ENCODE measurements around the gene DEPP1.

DEPP1 gene

GRCh38 chr10:44955413-44956070 is 23.1 kb downstream of the DEPP1 start:
- no peak for DNase-seq (ENCODE audit: low read depth in 2 of 2, low spot score in 1 of 2)

DNA sequence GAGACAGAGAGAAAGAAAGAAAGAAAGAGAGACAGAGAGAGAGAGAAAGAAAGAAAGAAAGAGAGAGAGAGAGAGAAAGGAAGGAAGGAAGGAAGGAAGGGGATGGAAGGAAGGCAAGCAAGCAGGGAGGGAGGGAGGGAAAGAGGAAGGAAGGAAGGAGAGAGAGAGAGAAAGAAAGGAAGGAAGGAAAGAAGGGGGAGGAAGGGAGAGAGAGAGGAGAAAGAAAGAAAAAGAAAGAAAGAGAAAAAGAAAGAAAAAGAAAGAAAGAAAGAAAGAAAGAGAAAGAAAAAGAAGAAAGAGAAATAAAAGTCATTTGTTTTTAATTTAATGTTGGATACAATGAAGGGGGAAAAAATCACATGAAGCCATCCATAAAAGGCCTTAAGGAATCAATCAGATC is 23.6 kb downstream of the DEPP1 start:
- DNase-seq (ENCODE audit: low read depth in 2 of 2, low spot score in 1 of 2), result no peak

DNA sequence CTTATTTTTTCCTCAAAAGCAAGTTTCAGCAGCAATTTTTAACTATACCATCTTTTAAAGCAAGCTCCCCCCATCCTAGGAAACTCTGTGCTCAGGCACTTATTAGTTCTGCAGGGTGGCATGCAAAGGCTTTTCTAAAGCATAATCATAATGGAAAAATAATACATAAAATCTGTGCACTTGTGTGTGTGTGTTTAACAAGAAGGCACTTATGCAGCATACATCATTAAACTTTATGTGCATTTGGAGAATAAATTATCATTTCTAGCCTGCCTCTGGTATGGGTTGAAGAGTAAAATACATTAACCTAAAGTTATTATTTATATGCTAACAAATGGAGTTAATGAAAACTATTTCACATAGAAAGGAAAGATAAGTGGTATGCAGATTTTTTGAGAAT is 24.6 kb downstream of the DEPP1 start:
- no peak for DNase-seq (ENCODE audit: low read depth in 2 of 2, low spot score in 1 of 2)

GRCh38 chr10:44952779-44953231 is 25.8 kb downstream of the DEPP1 start:
- no peak for DNase-seq (ENCODE audit: low read depth in 2 of 2, low spot score in 1 of 2)

DNA sequence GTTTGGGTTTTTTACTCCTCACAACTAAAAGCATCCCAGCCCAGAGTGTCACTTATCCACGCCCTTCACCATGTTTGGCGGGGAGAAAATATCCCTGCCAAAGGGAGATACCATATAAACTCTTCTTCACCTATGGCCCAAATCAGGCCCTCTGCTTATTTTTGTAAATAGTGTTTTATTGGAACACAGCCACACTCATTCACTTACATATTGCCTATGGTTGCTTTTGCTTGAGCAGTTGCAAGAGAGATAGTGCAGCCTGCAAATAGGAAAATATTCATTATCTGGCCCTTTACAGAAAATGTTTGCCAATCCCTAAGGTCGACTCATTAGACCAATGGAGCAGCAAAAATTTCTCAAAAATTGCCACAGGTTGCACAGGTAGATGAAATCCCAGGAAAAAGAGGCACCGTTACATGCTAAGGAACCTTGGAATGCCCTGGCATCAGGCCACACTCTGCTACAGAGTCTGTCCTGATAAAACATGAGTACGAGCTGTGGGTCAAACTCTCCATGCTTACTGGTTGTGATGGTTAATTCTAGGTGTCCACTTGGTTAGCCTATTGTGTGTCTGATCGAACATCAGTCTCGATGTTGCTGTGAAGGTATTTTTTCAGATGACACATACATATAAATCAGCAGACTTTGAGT is 26.9 kb downstream of the DEPP1 start:
- DNase-seq (ENCODE audit: low read depth in 2 of 2, low spot score in 1 of 2), result no peak

DNA sequence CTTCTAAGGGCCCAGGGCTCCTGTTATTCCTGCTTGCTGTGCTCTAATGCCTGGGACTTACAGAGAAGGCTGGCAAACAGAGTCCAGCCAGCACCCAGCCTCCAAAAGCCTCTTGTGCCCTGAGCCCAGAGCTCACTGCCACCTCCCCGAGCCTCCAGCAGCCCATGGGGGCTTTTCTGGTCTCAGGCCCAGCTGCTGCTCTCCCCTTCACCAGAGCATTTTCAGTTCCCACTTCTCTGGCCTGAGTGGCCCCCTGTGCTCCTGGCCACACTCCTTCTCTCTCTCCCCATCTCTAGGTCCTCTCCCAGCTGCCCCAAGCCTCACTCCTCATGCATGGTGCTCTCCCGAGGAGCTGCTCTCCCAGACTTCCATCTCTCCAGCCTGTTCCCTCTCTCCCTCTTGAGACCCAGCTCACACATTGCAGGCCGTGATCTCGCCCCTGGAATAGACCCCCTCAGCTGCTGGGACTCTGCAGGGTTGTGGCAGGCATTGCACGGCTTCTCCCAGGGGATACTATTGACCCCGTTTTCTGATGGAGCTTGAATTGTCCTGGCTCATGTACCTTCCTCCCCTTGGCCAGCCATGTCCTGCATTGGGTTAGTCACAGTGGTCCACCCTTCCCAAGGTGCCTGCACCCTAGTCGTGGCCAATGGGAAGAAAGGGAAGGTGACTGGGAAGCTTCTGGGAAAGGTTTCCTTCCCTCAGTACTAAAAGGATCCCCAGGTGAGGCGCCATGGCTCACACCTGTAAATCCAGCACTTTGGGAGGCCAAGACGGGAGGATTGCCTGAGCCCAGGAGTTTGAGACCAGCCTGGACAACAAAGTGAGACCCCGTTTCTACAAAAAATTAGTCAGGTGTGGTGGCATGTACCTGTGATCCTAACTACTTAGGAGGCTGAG is 28.0 kb downstream of the DEPP1 start:
- no peak for DNase-seq (ENCODE audit: low read depth in 2 of 2, low spot score in 1 of 2)

- DNase-seq (ENCODE audit: low read depth in 2 of 2, low spot score in 1 of 2), result no peak
Measured at GRCh38 chr10:44949915-44950314, 28.7 kb downstream of the DEPP1 start.

GRCh38 chr10:44949127-44949802 is 29.3 kb downstream of the DEPP1 start:
- DNase-seq (ENCODE audit: low read depth in 2 of 2, low spot score in 1 of 2), result no peak

DNA sequence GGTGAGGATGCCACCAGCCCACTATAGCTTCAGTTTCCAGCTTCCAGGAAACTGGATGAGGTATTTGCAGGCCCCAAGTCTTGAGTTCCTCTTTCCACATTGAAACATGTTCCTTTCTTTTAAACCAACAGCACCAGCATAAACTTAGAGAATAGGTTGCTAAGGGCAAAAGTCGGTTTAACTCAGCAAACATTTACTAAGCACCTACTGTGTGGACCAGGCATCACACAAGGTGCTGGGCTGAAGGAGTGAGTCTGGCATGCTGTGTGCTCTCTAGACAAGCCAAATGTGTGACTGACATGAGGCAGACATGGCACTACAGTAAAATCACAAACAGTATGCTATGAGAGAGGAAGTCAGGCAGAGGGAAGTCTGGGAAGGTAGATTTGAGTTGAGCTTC is 30.0 kb downstream of the DEPP1 start:
- no peak for DNase-seq (ENCODE audit: low read depth in 2 of 2, low spot score in 1 of 2)

DNA sequence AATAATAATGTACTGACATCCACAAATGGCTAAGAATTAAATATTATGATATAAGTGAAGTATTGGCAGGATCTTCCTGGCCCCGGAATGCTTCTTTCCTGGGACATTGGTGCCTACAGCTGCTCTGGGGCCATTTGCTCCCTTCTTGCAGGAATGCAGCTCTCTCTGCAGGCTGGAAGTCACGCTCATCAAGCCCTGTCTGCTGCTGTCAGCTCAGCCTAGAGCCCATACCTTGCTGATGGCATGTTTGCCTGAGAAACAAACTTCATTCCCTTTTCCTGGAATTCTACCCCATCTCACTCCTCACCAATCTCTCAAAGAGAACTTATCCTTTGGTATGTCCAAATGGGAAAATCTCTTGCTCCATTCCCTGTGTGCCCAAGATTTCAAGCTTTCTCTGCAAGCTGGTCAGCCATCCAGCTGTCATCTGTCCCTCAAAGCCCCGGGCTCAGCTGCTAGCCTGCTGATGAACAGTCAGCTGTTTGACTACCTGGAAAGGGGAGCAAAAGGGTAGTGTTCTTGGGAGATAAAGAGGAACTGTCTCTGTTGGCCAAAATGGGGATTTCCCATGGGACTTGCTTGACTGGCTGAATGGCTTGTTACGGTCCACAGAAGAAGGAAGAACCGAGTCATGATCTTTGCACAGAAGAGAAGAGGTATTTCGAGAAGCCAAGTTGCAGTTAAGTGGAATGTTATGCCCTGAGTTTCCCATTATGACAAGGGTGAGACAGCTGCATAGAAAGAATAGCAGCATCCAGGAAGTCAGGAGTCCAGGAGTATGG is 31.0 kb downstream of the DEPP1 start:
- no peak for DNase-seq (ENCODE audit: low read depth in 2 of 2, low spot score in 1 of 2)

GRCh38 chr10:44946205-44946604 is 32.4 kb downstream of the DEPP1 start:
- DNase-seq (ENCODE audit: low read depth in 2 of 2, low spot score in 1 of 2), result no peak

- no peak for DNase-seq (ENCODE audit: low read depth in 2 of 2, low spot score in 1 of 2)
Measured at GRCh38 chr10:44944354-44944753, 34.3 kb downstream of the DEPP1 start.

DNA sequence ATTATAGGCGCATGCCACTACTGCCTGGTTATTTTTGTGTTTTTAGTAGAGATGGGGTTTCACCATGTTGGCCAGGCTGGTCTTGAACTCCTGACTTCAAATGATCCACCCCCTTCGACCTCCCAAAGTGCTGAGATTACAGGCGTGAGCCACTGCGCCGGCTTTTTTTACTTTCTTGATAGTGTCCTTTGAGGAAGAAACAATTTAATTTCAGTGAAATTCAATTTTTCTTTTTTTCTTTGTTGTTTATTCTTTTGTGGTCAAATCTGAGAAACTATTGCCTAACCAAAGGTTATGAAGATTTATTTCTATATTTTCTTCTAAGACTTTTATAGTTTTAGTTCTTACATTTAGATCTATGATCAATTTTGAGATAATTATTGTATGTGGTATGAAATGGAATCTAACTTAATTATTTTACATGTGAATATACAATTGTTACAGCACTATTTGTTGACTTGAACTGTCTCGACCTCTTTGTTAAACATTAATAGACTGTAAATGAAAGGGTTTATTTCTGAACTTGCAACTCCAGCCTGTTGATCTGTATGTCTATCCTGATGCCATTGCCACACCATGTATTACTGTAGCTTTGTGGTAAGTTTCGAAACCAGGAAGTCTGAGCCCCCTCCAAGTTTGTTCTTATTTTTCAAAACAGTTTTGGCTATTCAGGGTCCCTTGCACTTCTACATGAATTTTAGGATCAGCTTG is 38.8 kb downstream of the DEPP1 start:
- DNase-seq (ENCODE audit: low read depth in 2 of 2, low spot score in 1 of 2), result no peak

- DNase-seq (ENCODE audit: low read depth in 2 of 2, low spot score in 1 of 2), result no peak
Measured at GRCh38 chr10:44938956-44939355, 39.7 kb downstream of the DEPP1 start.

DNA sequence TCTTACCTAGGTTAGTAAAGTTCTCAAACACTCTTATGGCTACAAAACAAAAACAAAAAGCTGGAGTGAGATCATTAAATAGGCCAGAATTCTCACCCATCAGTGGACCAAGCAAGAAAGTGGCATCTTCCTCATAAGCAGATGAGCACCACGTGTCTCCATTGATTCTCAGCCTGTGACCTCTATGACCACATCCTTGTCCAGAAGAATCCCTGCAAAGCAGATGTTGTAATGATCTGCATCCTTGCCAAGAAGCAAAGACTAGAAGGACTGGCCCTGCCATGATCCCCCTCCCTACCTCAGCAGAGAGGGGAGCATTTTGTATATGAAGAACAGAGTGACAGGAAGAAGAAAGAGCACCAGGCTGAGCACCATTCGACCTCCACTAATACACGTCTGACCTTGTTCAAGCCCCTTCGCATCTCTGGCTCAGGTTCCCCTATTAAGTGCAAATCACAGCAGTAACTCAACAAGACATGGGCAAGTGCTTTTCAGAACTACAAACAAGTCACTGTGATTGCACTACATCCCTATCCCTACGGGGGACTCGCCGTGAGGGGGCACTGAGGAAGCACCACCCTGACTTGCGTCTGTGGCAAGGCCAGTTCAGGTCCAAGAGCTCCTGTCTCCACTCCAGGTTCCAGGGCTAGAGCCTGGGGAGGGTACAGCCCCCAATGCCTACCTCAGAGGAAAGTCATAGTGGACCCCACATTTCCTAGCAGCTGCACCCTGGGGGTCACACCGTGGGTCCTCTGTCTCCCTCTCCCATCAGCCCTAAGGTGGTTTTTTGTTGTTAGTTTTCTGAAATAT is 41.2 kb downstream of the DEPP1 start:
- DNase-seq (ENCODE audit: low read depth in 2 of 2, low spot score in 1 of 2), result no peak

DNA sequence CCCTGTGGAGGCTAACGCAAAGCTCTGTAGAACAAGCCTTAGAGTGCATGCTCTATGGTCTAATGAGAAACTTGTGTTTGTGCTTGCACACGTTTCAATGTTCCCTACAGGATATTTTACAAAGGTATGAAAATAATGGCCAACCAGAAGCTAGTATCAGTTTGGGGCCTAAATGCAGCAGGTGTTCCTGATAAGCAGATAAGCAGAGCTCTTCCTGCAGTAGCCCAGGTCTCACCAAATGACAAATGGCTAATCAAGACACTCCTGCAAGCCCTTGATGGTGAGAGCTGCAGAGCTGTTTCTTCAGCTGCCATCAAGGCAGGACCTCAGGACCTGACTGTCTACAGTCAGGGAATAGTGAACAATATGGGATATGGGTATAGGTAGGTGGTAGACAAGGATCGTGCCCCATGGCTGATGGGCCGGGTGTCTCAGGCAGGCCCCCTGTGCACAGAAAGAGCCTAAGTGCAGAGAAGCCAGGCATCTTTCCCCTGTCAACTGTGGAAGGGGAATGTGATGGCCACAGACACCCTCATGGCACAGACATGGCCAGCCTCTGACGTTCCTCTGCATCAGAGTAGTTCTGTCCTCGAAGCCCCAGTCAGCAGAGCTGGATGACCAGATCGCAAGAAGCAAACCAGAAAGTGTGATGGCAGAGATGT is 42.2 kb downstream of the DEPP1 start:
- no peak for DNase-seq (ENCODE audit: low read depth in 2 of 2, low spot score in 1 of 2)

DNA sequence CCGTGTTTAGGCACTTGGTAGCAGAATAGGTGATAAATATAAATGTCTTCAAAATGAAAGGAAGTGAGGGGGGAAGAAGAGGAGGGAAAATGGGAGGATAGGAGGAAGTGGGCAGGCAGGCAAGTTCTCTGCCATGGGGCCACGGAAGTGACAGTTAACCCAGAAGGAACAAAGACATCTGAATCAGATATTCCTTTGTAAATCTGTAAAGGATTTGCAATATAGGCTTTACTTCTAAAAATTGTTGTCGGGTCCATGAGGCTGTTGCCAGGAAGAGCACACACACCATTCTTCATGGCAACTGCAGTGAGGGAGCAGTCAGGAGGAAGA is 42.7 kb downstream of the DEPP1 start:
- DNase-seq (ENCODE audit: low read depth in 2 of 2, low spot score in 1 of 2), result no peak

DNA sequence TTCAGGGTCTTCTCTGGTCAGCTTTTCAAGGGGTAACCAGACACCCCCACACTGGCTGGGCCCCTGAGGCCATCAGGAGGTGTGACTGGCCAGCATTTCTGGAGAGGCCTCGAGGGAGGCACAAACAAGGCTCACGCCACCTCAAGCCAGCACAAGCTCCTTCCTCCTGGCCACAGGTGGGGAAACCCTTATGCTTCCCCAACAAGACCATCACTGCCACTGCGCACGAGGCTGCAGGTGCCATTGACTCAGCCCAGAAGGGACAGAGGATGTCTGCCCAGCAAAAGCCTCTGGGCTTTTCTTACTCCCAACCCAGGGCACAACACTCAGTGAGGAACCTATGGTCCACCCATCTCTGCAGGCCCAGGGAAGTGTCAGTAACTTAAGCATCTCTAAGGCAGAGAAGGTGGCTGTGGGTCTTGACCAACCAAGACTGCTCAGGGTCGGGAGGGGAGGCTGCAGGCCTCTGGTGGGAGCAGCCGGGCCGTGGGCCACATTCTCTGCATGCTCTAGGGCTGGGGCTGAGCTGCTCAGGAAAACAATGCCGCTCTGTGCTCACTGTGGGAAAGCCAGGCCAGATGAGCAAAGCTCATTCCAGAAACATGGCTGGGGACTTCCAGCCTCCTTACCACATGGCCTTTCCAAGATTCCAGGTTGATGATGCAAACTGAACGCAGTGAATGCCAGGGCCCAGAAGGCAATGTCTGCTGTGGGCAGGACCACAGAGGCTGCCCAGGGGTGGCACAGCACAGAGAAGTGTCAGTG is 43.2 kb downstream of the DEPP1 start:
- DNase-seq (ENCODE audit: low read depth in 2 of 2, low spot score in 1 of 2), result no peak
